Right cardiac atrium (tissue), 5 donors: ENCODE measurements around the gene SLC25A20. TPM values are rescaled to one million over a fixed set of nuclear protein-coding genes. Genes with fewer than 3 reads are reported as not detected.

Experiments used
- ATAC-seq, 2 donors: fragments of 200-7000 bp; cut with Tn5 transposase; one replicate each; pipeline versions ENCODE4 v1.8.0 to v1.9.1; 2020; ENCODE audit warnings: moderate library complexity in 2 of 2, mild to moderate bottlenecking in 1 of 2
- DNase-seq, 3 donors: peaks; one replicate each; pipeline ENCODE4 v3.0.0-alpha.2; 2020
- H3K27ac ChIP-seq: one replicate; pipeline ENCODE4 v1.5.1; 2013; ENCODE audit warnings: mild to moderate bottlenecking, low read length, control low read depth, moderate library complexity
- H3K27me3 ChIP-seq: one replicate; pipeline ENCODE4 v1.6.1; 2013; ENCODE audit not compliant: control insufficient read depth, insufficient read depth
- H3K4me1 ChIP-seq: one replicate; pipeline ENCODE4 v1.6.1; 2013; ENCODE audit warnings: low read length; ENCODE audit not compliant: control insufficient read depth, insufficient read depth
- H3K4me3 ChIP-seq: one replicate; pipeline ENCODE4 v1.5.1; 2013; ENCODE audit warnings: low read length, control low read depth
- H3K9me3 ChIP-seq: one replicate; pipeline ENCODE4 v1.6.1; 2013; ENCODE audit warnings: low read length; ENCODE audit not compliant: control insufficient read depth
- WGBS: extraction: QIAGEN DNeasy Blood & Tissue Kit; methylation state at CpG from one replicate; pipeline ENCODE4 v1.1.7; 2013; 5-methylcytosine and 5-hydroxymethylcytosine counted together
- intact Hi-C, 4 donors: fragments of 100-400 bp; cut with DNase I; formaldehyde crosslinking; loops; one replicate each; pipeline versions ENCODE4 v1.11.0 to v1.14.0; 2022 to 2023
- polyA plus RNA-seq: library from polyadenylated mRNA; stranded (reverse); fragments of 200-250 nt; gene quantifications from one replicate; pipeline ENCODE4 v1.2.3, GENCODE V29; 2013
- total RNA-seq, 4 donors: library from RNA; stranded (reverse); fragmentation: NEBNext Ultra II Directional; extraction: Animal tissue kit (Norgen Biotek cat#: 25700); gene quantifications; one replicate each; pipeline ENCODE4 v1.2.1, GENCODE V29; 2021
- donor health status: healthy with polysubstance abuse.
- donor health status: DM: no; HTN: yes; CAD: no.
- donor health status: DM: no; HTN: no; CAD: no.
- donor health status: DM: no; HTN: yes; CAD: no; lungs with severe emphysema.
- donor health status: DM: yes; HTN: yes; CAD: no.

The SLC25A20 gene
- total and polyA plus RNA-seq, 5 donors: 43.6 to 57.7 (median 46.6) TPM

GRCh38 chr3:48811524-48811923, 87.2 kb downstream of the SLC25A20 start:
- no peak for DNase-seq
- Histone ChIP-seq H3K4me3 (no peak overlapping the region), H3K27ac (no peak overlapping the region), H3K4me1 (no peaks in the 10 kb centered on the region), H3K27me3 (no peaks in the 10 kb centered on the region), H3K9me3 (no peaks in the 10 kb centered on the region)
- intact Hi-C loops: no loop called here
- no peak for ATAC-seq
- 92% methylated on average over 3 of the region's 3 CpGs for WGBS

Other genes starting within 250 kb of the SLC25A20 start
- gene CELSR3, start 236.0 kb downstream of the SLC25A20 start, total RNA-seq: under 1 TPM; 0.20 to 0.33 (median 0.27) TPM
- gene CELSR3, start 236.0 kb downstream of the SLC25A20 start, polyA plus RNA-seq: 0.27 TPM
- 10 to 100 TPM; 31.1 to 49.8 (median 42.1) TPM for gene NCKIPSD, start 213.0 kb downstream of the SLC25A20 start, total RNA-seq
- gene NCKIPSD, start 213.0 kb downstream of the SLC25A20 start, polyA plus RNA-seq: 32.5 TPM
- gene IP6K2, start 181.7 kb downstream of the SLC25A20 start, total RNA-seq: 10 to 100 TPM; 21.2 to 43.2 (median 33.8) TPM
- 57.8 TPM for gene IP6K2, start 181.7 kb downstream of the SLC25A20 start, polyA plus RNA-seq
- 10 to 100 TPM; 42.9 to 50.5 (median 46.3) TPM for gene PRKAR2A, start 51.0 kb downstream of the SLC25A20 start, total RNA-seq
- gene PRKAR2A, start 51.0 kb downstream of the SLC25A20 start, polyA plus RNA-seq: 12.1 TPM
- gene ARIH2, start 20.0 kb upstream of the SLC25A20 start, total RNA-seq: 100 to 1,000 TPM in 2 of 4 donors, 10 to 100 TPM in 2; 95.5 to 122 (median 103) TPM
- 62.2 TPM for gene ARIH2, start 20.0 kb upstream of the SLC25A20 start, polyA plus RNA-seq
- gene P4HTM, start 91.4 kb upstream of the SLC25A20 start, total RNA-seq: 10 to 100 TPM; 39.1 to 42.8 (median 39.5) TPM
- 24.9 TPM for gene P4HTM, start 91.4 kb upstream of the SLC25A20 start, polyA plus RNA-seq
- gene WDR6, start 108.5 kb upstream of the SLC25A20 start, total RNA-seq: 100 to 1,000 TPM in 1 of 4 donors, 10 to 100 TPM in 3; 77.3 to 109 (median 90.1) TPM
- 65.3 TPM for gene WDR6, start 108.5 kb upstream of the SLC25A20 start, polyA plus RNA-seq
- gene DALRD3, start 119.7 kb upstream of the SLC25A20 start, total RNA-seq: 10 to 100 TPM in 2 of 4 donors, 1 to 10 TPM in 2; 7.5 to 10.4 (median 10.0) TPM
- gene DALRD3, start 119.7 kb upstream of the SLC25A20 start, polyA plus RNA-seq: 8.3 TPM
- 100 to 1,000 TPM; 164 to 188 (median 173) TPM for gene NDUFAF3, start 123.2 kb upstream of the SLC25A20 start, total RNA-seq
- 220 TPM for gene NDUFAF3, start 123.2 kb upstream of the SLC25A20 start, polyA plus RNA-seq
- gene IMPDH2, start 130.5 kb upstream of the SLC25A20 start, total RNA-seq: 10 to 100 TPM; 50.5 to 62.6 (median 60.5) TPM
- gene IMPDH2, start 130.5 kb upstream of the SLC25A20 start, polyA plus RNA-seq: 34.7 TPM
- 10 to 100 TPM; 59.2 to 74.7 (median 65.9) TPM for gene QRICH1, start 195.2 kb upstream of the SLC25A20 start, total RNA-seq
- 23.3 TPM for gene QRICH1, start 195.2 kb upstream of the SLC25A20 start, polyA plus RNA-seq
- gene QARS1, start 205.9 kb upstream of the SLC25A20 start, total RNA-seq: 100 to 1,000 TPM; 155 to 188 (median 158) TPM
- 132 TPM for gene QARS1, start 205.9 kb upstream of the SLC25A20 start, polyA plus RNA-seq
- gene USP19, start 221.9 kb upstream of the SLC25A20 start, total RNA-seq: 10 to 100 TPM; 38.4 to 62.8 (median 56.1) TPM
- gene USP19, start 221.9 kb upstream of the SLC25A20 start, polyA plus RNA-seq: 25.5 TPM
- 100 to 1,000 TPM; 725 to 914 (median 824) TPM for gene LAMB2, start 234.2 kb upstream of the SLC25A20 start, total RNA-seq
- gene LAMB2, start 234.2 kb upstream of the SLC25A20 start, polyA plus RNA-seq: 803 TPM